Fibroblast of lung (primary cell): Measurements from ENCODE around the gene ZNF467. TPM values are rescaled to one million over a fixed set of nuclear protein-coding genes. Genes with fewer than 3 reads are reported as not detected.

Source experiments
- DNase-seq, 2 donors: peaks; one replicate each; pipeline versions ENCODE4 v3.0.0 to v3.0.0-alpha.2; 2010; ENCODE audit warnings: low read depth in 2 of 2
- H2AFZ ChIP-seq: 2 replicates; pipeline ENCODE4 v1.5.1; 2012; ENCODE audit warnings: low read length, control low read depth, inconsistent platforms
- H3K27ac ChIP-seq: 2 replicates; pipeline ENCODE4 v1.5.1; 2011; ENCODE audit warnings: low read length, control low read depth; ENCODE audit not compliant: insufficient read depth
- H3K27me3 ChIP-seq: 2 replicates; pipeline ENCODE4 v1.5.1; 2011; ENCODE audit warnings: mild to moderate bottlenecking, low read length; ENCODE audit not compliant: control insufficient read depth, insufficient read depth
- H3K36me3 ChIP-seq: 2 replicates; pipeline ENCODE4 v1.5.1; 2011; ENCODE audit warnings: low read length; ENCODE audit not compliant: control insufficient read depth, insufficient read depth
- H3K4me1 ChIP-seq: 2 replicates; pipeline ENCODE4 v1.5.1; 2011; ENCODE audit warnings: low read length; ENCODE audit not compliant: control insufficient read depth, insufficient read depth; ENCODE audit errors: extremely low read depth
- H3K4me2 ChIP-seq: 2 replicates; pipeline ENCODE4 v1.5.1; 2011; ENCODE audit warnings: low read length, control low read depth; ENCODE audit not compliant: insufficient read depth; ENCODE audit errors: extremely low read depth
- H3K4me3 ChIP-seq, 4 experiments: fragments of 200-600 bp in 1 of 4; sonication (generic) in 1 of 4; replicated peaks in 1 of 4; 2 replicates each; pipeline ENCODE4 v1.5.1; 2011 to 2016; ENCODE audit warnings: low read length in 4 of 4, low read depth in 3 of 4, mild to moderate bottlenecking in 3 of 4, control low read depth in 2 of 4, inconsistent platforms in 1 of 4, mixed read lengths in 1 of 4; ENCODE audit not compliant: insufficient read depth in 1 of 4; ENCODE audit errors: control extremely low read depth in 1 of 4
- H3K79me2 ChIP-seq: 2 replicates; pipeline ENCODE4 v1.5.1; 2012; ENCODE audit warnings: mild to moderate bottlenecking, low read length, inconsistent platforms; ENCODE audit not compliant: control insufficient read depth, insufficient read depth
- H3K9ac ChIP-seq: 2 replicates; pipeline ENCODE4 v1.5.1; 2011; ENCODE audit warnings: mild to moderate bottlenecking, low read length, control low read depth; ENCODE audit not compliant: insufficient read depth
- H3K9me3 ChIP-seq: 2 replicates; pipeline ENCODE4 v1.5.1; 2012; ENCODE audit warnings: low read depth, low read length; ENCODE audit not compliant: control insufficient read depth, insufficient read depth
- H4K20me1 ChIP-seq: 2 replicates; pipeline ENCODE4 v1.5.1; 2011; ENCODE audit warnings: low read length; ENCODE audit not compliant: control insufficient read depth, insufficient read depth; ENCODE audit errors: extremely low read depth
- EZH2 ChIP-seq: IDR thresholded peaks from 2 replicates; pipeline ENCODE4 v1.5.1; 2012; ENCODE audit warnings: low read length, control low read depth, mild to moderate bottlenecking; ENCODE audit errors: missing control alignments
- polyA plus RNA-seq, 2 donors: library from polyadenylated mRNA; depleted of rRNA in 1 of 2; stranded (reverse) in 1 of 2; unstranded in 1 of 2; fragments of >200 nt; gene quantifications; 2 replicates each; pipeline ENCODE4 v1.2.1, GENCODE V29; 2011 to 2012; ENCODE audit warnings: missing spikeins in 1 of 2
- total RNA-seq: library from RNA; depleted of rRNA; stranded (reverse); fragments of >200 nt; gene quantifications from 2 replicates; pipeline ENCODE4 v1.2.1, GENCODE V29; 2014
- TF ChIP-seq, protein P1 (sequence below), 2 donors: IDR thresholded peaks in 1 of 2; conservative IDR thresholded peaks in 1 of 2; 1 replicate in 1 of 2; 2 replicates in 1 of 2; pipeline ENCODE4 v1.5.1; 2011 to 2012; ENCODE audit warnings: low read length in 2 of 2, control low read depth in 1 of 2, inconsistent platforms in 1 of 2, low read depth in 1 of 2, mild to moderate bottlenecking in 1 of 2

Gene ZNF467
- total and polyA plus RNA-seq, 2 donors (not counting 1 experiment from before 2014, with no cell fraction given), result 0.89 to 1.3 TPM

DNA sequence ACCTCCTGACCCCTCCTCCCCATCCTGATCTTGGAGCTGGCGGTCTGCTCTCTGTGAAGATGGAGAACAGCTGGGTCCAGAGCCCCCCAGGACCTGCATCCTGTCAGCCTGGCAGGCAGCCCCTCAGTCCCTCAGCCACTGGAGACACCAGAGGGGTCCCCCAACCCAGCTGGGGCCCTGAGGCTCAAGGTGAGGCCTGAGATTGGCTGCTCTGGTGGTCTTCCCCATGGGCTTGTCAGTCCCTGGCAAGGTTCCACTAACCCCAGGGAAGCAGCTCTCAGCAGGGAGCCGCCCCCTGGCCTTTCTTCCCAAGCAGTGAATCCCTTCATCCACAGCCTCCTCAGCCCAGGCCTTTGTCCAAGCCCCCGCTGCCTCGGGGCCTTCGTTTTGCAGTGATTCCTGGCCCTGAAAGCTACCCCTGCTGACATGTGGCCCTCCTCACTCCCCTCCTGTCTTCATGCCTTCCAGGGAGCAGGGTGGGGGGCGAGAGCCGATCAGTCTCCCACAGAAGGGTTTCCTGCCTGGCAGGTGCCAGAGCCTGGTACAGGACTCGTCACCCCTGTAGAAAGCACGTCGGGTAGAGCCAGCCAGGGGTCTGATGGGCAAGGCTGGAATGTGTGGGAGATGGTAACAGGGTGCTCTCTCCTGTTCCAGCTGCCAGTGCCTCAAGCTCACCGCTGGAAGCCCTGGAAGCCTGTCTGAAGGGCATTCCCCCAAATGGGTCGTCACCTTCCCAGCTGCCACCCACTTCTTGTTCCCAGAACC, 48.5 kb downstream of the ZNF467 start:
- no peak for DNase-seq
- H3K36me3 ChIP-seq, result peaks cover 10% of the 10 kb centered on the region
- H3K27me3 ChIP-seq, result no peaks in the 10 kb centered on the region
- H4K20me1 ChIP-seq, result no peaks in the 10 kb centered on the region
- H3K9me3 ChIP-seq, result no peaks in the 10 kb centered on the region
- no peaks in the 10 kb centered on the region for H3K79me2 ChIP-seq
- no peak for TF ChIP-seq EZH2
- TF ChIP-seq, protein P1, sequence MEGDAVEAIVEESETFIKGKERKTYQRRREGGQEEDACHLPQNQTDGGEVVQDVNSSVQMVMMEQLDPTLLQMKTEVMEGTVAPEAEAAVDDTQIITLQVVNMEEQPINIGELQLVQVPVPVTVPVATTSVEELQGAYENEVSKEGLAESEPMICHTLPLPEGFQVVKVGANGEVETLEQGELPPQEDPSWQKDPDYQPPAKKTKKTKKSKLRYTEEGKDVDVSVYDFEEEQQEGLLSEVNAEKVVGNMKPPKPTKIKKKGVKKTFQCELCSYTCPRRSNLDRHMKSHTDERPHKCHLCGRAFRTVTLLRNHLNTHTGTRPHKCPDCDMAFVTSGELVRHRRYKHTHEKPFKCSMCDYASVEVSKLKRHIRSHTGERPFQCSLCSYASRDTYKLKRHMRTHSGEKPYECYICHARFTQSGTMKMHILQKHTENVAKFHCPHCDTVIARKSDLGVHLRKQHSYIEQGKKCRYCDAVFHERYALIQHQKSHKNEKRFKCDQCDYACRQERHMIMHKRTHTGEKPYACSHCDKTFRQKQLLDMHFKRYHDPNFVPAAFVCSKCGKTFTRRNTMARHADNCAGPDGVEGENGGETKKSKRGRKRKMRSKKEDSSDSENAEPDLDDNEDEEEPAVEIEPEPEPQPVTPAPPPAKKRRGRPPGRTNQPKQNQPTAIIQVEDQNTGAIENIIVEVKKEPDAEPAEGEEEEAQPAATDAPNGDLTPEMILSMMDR (conservative IDR thresholded peaks at IDR 0.05 in 1 of 2, IDR thresholded peaks at IDR 0.05 in 1 of 2; ENCODE audit: low read depth in 1 of 2, low read length in 2 of 2), result no peak
- no peak overlapping the region for H3K4me2 ChIP-seq
- no peak overlapping the region for H3K9ac ChIP-seq
- no peaks in the 10 kb centered on the region for H3K4me1 ChIP-seq
- H3K4me3 ChIP-seq, result no peak overlapping the region
- no peak overlapping the region for H2AFZ ChIP-seq
- H3K27ac ChIP-seq, result no peak overlapping the region

DNA sequence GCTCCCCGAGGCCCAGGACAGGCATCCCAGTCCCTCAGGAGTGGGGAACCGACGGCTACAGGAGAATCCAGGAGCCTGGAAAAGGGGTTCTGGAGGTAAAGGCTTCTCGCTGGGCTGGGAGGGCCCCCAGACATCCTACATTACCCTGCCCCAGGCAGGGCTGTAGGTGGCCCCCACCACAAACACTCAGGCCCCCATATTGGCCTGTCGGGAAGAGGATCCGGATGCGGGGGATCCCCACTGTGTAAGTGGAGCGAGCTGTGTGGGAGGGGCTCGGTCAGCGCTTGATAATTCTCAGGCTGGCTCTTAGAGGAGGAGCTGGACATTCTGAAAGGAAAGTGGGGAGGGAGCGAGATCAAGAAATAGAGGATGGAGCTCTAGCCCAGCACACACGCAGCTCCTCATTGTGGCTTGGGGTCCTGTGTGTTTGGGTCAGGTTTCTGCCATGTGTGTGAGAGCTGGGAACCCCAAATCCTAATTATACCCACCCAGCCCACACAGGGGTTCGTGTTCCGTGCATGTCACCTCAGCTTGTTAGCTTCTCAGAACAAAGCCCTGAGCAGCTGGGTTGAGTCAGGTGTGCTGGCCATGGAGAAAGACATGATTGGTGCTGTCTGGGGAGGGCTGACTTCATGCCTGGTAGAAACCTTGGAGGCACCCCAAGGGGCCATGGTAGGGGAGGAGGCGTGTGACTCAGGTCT, 49.4 kb downstream of the ZNF467 start:
- TF ChIP-seq EZH2, result no peak
- TF ChIP-seq, protein P1 (conservative IDR thresholded peaks at IDR 0.05 in 1 of 2, IDR thresholded peaks at IDR 0.05 in 1 of 2; ENCODE audit: low read depth in 1 of 2, low read length in 2 of 2), result no peak
- H3K9ac ChIP-seq, result no peak overlapping the region
- H3K4me3 ChIP-seq, result no peak overlapping the region
- no peak overlapping the region for H3K4me2 ChIP-seq
- H3K9me3 ChIP-seq, result no peaks in the 10 kb centered on the region
- no peak overlapping the region for H3K27ac ChIP-seq
- H3K36me3 ChIP-seq, result peaks cover 10% of the 10 kb centered on the region
- no peaks in the 10 kb centered on the region for H3K27me3 ChIP-seq
- no peaks in the 10 kb centered on the region for H3K79me2 ChIP-seq
- DNase-seq, result no peak
- no peaks in the 10 kb centered on the region for H4K20me1 ChIP-seq
- H2AFZ ChIP-seq, result no peak overlapping the region
- peaks cover 3% of the 10 kb centered on the region for H3K4me1 ChIP-seq

DNA sequence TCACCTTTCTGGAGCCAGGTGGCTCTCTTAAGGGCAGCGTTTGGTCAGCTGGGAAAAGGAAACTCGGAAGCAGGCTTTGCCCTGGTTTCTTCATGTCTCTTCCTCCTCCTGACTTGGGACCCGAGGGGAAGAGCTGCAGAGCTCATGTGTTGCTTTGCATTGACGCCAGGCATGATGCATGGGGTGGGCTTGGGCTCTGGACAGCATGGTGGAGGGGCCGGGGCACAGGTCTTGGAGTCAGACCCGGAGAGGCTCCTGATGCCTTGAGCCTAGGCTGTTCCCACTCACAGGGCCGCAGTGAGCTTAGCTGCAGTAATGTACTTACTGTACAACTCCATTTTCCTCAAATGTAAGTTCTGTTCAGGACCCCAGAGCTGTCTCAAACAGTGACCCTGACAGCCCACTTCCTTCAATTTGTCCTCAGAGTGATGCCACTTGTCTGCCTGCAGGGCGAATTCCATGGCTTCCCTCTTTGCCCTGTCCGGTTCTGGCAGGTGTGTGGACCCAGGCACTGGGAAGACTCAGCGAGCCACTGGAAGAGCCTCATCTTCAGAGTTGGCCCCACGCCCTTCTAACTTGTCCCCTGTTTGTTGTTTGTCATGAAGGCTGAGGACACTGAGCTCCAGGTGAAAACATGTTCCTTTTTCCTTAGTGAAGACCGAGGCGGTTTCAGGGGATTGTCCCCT, 50.2 kb downstream of the ZNF467 start:
- H3K4me2 ChIP-seq, result no peak overlapping the region
- no peaks in the 10 kb centered on the region for H3K79me2 ChIP-seq
- peaks cover 10% of the 10 kb centered on the region for H3K36me3 ChIP-seq
- no peak overlapping the region for H3K9ac ChIP-seq
- no peaks in the 10 kb centered on the region for H4K20me1 ChIP-seq
- H2AFZ ChIP-seq, result no peak overlapping the region
- H3K9me3 ChIP-seq, result no peaks in the 10 kb centered on the region
- no peaks in the 10 kb centered on the region for H3K27me3 ChIP-seq
- DNase-seq, result no peak
- H3K4me1 ChIP-seq, result peaks cover 3% of the 10 kb centered on the region
- no peak for TF ChIP-seq EZH2
- TF ChIP-seq, protein P1 (conservative IDR thresholded peaks at IDR 0.05 in 1 of 2, IDR thresholded peaks at IDR 0.05 in 1 of 2; ENCODE audit: low read depth in 1 of 2, low read length in 2 of 2), result no peak
- no peak overlapping the region for H3K27ac ChIP-seq
- no peak overlapping the region for H3K4me3 ChIP-seq
